ENCODE data around the gene ZNF785. TPM values are rescaled to one million over a fixed set of nuclear protein-coding genes. Genes with fewer than 3 reads are reported as not detected.

The ZNF785 gene
- total and polyA plus RNA-seq, 2 of the 13 experiments (the other 11 are each of a cell fraction or from before 2014, with no cell fraction given) = 0.01 TPM; not detected in 1

- TF ChIP-seq ZC3H4 (CRISPR knock-in tag; IDR thresholded peaks at IDR 0.05; ENCODE audit: borderline replicate concordance) (peak; percentile 95), MAF1 (CRISPR knock-in tag; IDR thresholded peaks at IDR 0.05; ENCODE audit: borderline replicate concordance) (0 out of 2 replicates have a peak, but pooled peaks have one; percentile 85), TP53 (CRISPR knock-in tag; conservative IDR thresholded peaks at IDR 0.05) (no peak), ZNF281 (CRISPR knock-in tag; IDR thresholded peaks at IDR 0.05; ENCODE audit: borderline replicate concordance) (no peak), SALL2 (CRISPR knock-in tag; IDR thresholded peaks at IDR 0.05) (0 out of 2 replicates have a peak, but pooled peaks have one; percentile 47), MXI1 (IDR thresholded peaks at IDR 0.05; ENCODE audit: borderline replicate concordance, low read depth, low read length) (peak; percentile 93; the same call in 2 of the 3 replicates), ZNF639 (CRISPR knock-in tag; conservative IDR thresholded peaks at IDR 0.05) (peak; percentile 79; the same call in 1 of the 2 replicates), ZFP82 (CRISPR knock-in tag; IDR thresholded peaks at IDR 0.05; ENCODE audit: borderline replicate concordance) (peak; percentile 99), ARNT (IDR thresholded peaks at IDR 0.05) (no peak), ZHX1 (CRISPR knock-in tag; IDR thresholded peaks at IDR 0.05; ENCODE audit: low read depth) (peak; percentile 93), ZNF343 (CRISPR knock-in tag; IDR thresholded peaks at IDR 0.05) (peak; percentile 95; the same call in 1 of the 2 replicates), PRDM4 (CRISPR knock-in tag; IDR thresholded peaks at IDR 0.05; ENCODE audit: borderline replicate concordance) (peak; percentile 18; the same call in 1 of the 2 replicates), REXO4 (CRISPR knock-in tag; IDR thresholded peaks at IDR 0.05; ENCODE audit: borderline replicate concordance) (peak; percentile 73; the same call in 1 of the 2 replicates), ZNF772 (CRISPR knock-in tag; IDR thresholded peaks at IDR 0.05) (no peak; the same call in 1 of the 2 replicates), ZNF672 (CRISPR knock-in tag; IDR thresholded peaks at IDR 0.05) (peak; percentile 68; the same call in 1 of the 2 replicates), ZNF382 (CRISPR knock-in tag; IDR thresholded peaks at IDR 0.05; ENCODE audit: borderline replicate concordance) (no peak)
These were observed 24.7 kb upstream of the ZNF785 start, which contains the start of gene ZNF689 (continued) for GRCh38 chr16:30609926-30610839.
